Measurements from ENCODE around the gene WLS.

GRCh38 chr1:68232289-68233148 lies at the start of gene WLS:
- no peak for TF ChIP-seq CTCF (IDR thresholded peaks at IDR 0.05; ENCODE audit: insufficient read depth, low read length, poor library complexity, severe bottlenecking)
- no peak for TF ChIP-seq EZH2phosphoT487 (conservative IDR thresholded peaks at IDR 0.05; ENCODE audit: low read length)

All from SU-DHL-6 (cell line).